Fibroblast of lung (primary cell): ENCODE measurements around the gene TBX21.

ENCODE experiments used
- EZH2 ChIP-seq: IDR thresholded peaks from 2 replicates; pipeline ENCODE4 v1.5.1; 2012; ENCODE audit warnings: low read length, control low read depth, mild to moderate bottlenecking; ENCODE audit errors: missing control alignments
- TF ChIP-seq, protein P1 (sequence below), 2 donors: IDR thresholded peaks in 1 of 2; conservative IDR thresholded peaks in 1 of 2; 1 replicate in 1 of 2; 2 replicates in 1 of 2; pipeline ENCODE4 v1.5.1; 2011 to 2012; ENCODE audit warnings: low read length in 2 of 2, control low read depth in 1 of 2, inconsistent platforms in 1 of 2, low read depth in 1 of 2, mild to moderate bottlenecking in 1 of 2

DNA sequence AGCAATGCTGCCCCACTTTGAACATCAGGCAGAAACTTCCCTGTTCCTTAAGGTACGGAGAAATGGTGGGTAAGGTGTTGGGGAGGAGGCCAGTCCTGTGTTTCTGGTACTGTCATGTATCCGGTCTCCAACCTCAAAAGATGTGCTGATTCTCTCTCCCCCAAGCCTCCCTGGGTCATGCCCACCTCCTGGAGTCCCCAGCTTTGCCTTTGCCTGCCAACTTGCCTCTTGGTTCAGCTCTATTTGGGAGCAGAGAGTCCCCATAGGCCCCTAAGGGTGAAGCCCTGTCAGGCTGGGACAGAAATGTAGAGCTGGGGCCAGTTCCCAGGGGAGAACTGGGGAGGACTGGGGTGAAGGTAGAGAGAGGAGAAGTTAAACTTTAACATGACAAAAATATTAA is 1.6 kb upstream of the TBX21 start:
- TF ChIP-seq, protein P1, sequence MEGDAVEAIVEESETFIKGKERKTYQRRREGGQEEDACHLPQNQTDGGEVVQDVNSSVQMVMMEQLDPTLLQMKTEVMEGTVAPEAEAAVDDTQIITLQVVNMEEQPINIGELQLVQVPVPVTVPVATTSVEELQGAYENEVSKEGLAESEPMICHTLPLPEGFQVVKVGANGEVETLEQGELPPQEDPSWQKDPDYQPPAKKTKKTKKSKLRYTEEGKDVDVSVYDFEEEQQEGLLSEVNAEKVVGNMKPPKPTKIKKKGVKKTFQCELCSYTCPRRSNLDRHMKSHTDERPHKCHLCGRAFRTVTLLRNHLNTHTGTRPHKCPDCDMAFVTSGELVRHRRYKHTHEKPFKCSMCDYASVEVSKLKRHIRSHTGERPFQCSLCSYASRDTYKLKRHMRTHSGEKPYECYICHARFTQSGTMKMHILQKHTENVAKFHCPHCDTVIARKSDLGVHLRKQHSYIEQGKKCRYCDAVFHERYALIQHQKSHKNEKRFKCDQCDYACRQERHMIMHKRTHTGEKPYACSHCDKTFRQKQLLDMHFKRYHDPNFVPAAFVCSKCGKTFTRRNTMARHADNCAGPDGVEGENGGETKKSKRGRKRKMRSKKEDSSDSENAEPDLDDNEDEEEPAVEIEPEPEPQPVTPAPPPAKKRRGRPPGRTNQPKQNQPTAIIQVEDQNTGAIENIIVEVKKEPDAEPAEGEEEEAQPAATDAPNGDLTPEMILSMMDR (conservative IDR thresholded peaks at IDR 0.05 in 1 of 2, IDR thresholded peaks at IDR 0.05 in 1 of 2; ENCODE audit: low read depth in 1 of 2, low read length in 2 of 2) = no peak
- peak; percentile 71 for TF ChIP-seq EZH2
